GM21717 (cell line): ENCODE results near the gene DNAAF9.

ENCODE experiments used
- ATAC-seq: cut with Tn5 transposase; IDR thresholded peaks from one replicate; pipeline ENCODE4 v1.9.1; 2021; ENCODE audit warnings: mild to moderate bottlenecking, moderate library complexity; ENCODE audit not compliant: unreplicated experiment

The DNAAF9 gene

DNA sequence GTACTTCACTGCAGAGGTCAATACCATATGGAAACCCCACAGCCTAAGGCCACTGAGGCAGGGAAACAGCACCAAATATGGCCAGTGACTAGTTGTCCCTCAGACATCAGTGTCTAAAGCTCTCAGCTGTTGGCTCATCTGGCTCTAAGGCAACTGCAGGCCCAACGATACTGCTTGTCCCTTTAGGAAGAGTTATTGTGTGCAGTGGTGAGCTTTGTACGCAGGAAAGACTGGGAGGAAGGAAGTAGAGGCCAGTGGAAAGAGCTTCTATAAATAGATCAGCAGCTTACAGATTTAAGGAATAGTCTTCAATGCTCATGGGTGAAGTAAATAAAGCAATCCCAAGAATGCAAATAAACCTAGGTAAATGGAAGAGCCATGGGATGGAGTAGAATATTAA is 29.3 kb downstream of the DNAAF9 start:
- ATAC-seq = no peak

DNA sequence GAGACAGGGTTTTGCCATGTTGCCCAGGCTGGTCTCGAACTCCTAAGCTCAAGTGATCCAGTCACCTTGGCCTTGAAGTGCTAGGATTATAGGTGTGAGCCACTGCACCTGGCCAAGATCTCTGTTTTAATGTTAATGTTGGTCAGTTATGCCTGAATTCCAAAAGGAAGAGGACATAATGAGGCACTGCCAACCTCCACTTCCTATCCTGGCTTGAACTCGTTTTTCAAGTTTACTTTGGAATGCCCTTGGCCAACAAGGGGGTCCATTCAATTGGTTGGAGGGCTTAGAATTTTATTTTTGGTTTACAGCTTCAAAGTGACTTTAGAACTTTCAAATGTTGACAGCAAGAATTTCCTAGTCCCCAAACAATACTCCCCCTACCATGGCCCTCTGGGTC is 29.8 kb downstream of the DNAAF9 start:
- ATAC-seq = no peak

DNA sequence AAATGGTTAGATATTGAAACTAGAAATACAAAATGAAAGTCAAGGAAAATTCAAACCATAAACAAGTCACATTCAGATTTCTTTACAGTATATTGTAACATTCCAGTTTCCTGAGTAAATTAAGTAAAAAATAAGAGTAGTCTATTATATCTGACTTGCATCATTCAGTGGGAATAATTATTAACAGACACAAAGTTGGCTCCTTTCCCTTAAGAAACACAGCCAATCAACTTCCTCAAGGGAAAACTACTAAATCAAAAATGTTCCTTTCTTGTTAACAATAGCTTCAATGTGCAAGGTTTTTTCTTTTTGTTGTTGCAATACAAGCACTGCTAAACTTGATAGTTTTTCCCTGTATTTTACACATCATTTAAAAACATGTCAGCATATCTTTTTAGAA is 33.2 kb downstream of the DNAAF9 start:
- ATAC-seq = no peak

DNA sequence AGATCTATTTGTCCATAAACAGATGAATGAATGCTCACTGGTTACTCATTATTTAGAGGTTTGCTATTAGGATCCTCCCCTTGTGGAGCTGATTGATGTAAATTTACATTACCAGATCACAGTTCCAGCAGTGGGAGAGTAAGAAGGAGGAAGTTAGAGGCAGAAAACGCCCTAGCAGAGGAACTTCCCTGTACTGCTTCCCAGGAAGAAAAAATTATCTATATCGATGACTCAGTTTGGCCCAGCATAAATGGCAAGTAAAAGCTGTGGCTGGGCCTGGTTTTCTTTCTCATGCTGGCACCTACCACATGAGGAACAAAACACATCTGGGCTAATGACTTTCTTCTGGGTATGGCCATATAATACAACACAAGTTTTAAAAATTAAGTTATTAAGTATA is 35.7 kb downstream of the DNAAF9 start:
- no peak for ATAC-seq

DNA sequence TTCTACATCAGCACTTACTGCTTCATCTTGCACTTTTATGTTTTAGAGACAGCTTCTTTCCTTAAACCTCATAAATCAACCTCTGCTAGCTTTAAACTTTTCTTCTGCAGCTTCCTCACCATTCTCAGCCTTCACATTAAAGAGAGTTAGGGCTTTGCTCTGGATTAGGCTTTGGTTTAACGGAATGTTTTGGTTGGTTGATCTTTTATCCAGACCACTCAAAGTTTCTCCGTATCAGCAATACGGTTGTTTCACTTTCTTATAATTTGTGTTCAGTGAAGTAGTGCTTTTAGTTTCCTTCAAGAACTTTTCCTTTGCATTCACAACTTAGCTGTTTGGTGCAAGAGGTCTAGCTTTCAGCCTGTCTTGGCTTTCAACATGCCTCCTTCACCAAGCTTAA is 40.4 kb downstream of the DNAAF9 start:
- ATAC-seq = no peak

DNA sequence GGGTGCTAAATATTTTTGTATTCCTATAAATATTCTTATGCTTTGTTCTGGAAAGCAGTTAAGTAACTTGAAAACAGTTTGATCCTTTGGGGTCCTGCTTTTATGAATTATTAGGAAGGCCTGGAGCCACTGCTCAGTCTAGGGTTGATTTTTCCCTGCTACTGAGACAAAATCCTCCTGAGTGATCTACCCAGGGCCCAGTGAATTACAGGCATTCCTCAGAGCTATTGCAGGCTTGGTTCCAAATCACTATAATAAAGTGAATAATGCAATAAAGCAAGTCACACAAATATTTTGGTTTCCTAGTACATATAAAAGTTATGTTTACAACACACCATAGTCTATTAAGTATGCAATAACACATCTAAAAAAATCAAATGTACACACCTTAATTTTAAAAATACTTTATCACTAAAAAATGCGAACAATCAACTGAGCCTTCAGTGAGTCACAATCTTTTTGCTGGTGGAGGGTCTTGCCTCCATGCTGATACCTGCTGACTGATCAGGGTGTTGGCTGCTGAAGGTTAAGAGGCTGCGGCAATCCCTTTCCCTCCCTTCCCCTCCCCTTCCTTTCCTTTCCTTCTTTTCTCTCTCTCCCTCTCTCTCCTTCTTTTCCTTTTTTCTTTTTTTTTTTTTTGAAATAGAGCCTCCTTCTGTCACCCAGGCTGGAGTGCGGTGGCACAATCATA is 43.0 kb downstream of the DNAAF9 start:
- ATAC-seq = no peak

DNA sequence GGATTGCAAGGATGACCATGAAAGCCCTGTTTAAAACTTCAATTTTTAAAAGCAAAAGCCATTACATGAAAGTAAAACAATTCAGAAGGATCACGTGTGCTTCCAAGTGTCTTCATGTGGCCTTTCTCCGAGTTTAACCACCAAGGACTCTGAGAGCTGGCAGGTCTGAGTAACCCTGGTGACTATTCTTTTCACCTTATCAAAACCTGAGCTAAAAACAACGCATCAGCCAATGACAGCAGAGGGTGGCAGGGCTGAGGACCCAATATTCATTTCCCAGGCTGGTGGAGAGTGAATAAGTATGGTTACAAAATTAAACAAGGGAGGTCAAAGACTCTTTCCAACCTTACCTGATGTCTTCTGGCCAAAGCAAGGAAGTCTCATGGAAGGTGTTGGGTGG is 46.7 kb downstream of the DNAAF9 start:
- ATAC-seq = no peak

DNA sequence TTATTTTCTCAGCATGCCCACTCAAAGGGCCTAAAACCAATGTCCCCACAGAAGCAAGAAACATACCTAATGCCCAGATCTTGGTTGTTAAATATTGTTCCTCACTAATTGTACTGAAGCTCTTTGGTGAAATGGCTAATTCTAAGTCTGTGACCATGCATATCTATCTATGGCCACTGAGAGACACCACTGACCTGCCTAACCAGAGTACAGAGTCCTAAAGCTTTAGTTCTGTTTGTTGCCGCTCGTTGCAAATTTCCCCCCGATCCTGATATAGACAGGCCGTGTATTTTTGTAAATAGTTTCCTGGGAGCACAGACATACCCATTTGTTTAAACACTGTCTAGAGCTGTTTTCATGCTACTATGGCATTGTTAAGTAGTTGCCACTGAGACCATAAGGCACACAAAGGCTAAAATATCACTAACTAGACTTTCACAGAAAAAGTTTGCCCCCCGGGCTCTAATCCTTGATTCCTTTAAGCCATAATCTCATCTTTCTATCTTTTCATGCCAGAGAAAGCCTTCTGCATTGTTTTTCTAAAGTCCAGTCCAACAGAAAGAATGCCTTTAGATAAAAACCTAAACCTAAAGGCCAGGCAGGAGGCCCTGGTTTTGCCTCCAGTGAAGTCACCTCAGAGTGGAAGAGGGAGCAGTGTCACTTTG is 48.7 kb downstream of the DNAAF9 start:
- ATAC-seq = no peak
